ENCODE data around the gene FBXL7.

Gene FBXL7

GRCh38 chr5:15889001-15889400, 389.0 kb downstream of the FBXL7 start:
- DNase-seq (ENCODE audit: low read depth) = no peak

- DNase-seq (ENCODE audit: low read depth) = no peak
Measured at GRCh38 chr5:15893866-15894265, 393.9 kb downstream of the FBXL7 start.

- DNase-seq (ENCODE audit: low read depth) = no peak
Measured at GRCh38 chr5:15897656-15898055, 397.7 kb downstream of the FBXL7 start.

GRCh38 chr5:15898641-15899040, 398.7 kb downstream of the FBXL7 start:
- DNase-seq (ENCODE audit: low read depth) = no peak

GRCh38 chr5:15899481-15899880, 399.5 kb downstream of the FBXL7 start:
- no peak for DNase-seq (ENCODE audit: low read depth)

- DNase-seq (ENCODE audit: low read depth) = no peak
Measured at GRCh38 chr5:15901151-15901550, 401.2 kb downstream of the FBXL7 start.

- DNase-seq (ENCODE audit: low read depth) = no peak
Measured at GRCh38 chr5:15902066-15902465, 402.1 kb downstream of the FBXL7 start.

- no peak for DNase-seq (ENCODE audit: low read depth)
Measured at GRCh38 chr5:15904899-15905830, 405.2 kb downstream of the FBXL7 start.

- DNase-seq (ENCODE audit: low read depth) = no peak
Measured at GRCh38 chr5:15914638-15915037, 414.7 kb downstream of the FBXL7 start.

GRCh38 chr5:15926586-15926985, 426.6 kb downstream of the FBXL7 start:
- no peak for DNase-seq (ENCODE audit: low read depth)

GRCh38 chr5:15927710-15928380, 427.9 kb downstream of the FBXL7 start:
- DNase-seq (ENCODE audit: low read depth) = no peak

- DNase-seq (ENCODE audit: low read depth) = no peak
Measured at GRCh38 chr5:15929611-15930263, 429.8 kb downstream of the FBXL7 start.

GRCh38 chr5:15932066-15932465, 432.1 kb downstream of the FBXL7 start:
- DNase-seq (ENCODE audit: low read depth) = no peak

GRCh38 chr5:15933259-15934207, 433.6 kb downstream of the FBXL7 start:
- DNase-seq (ENCODE audit: low read depth) = no peak

GRCh38 chr5:15936505-15937245, 436.7 kb downstream of the FBXL7 start:
- DNase-seq (ENCODE audit: low read depth) = no peak

GRCh38 chr5:15937708-15938107, 437.7 kb downstream of the FBXL7 start:
- no peak for DNase-seq (ENCODE audit: low read depth)

- DNase-seq (ENCODE audit: low read depth) = no peak
Measured at GRCh38 chr5:15938186-15938585, 438.2 kb downstream of the FBXL7 start.

GRCh38 chr5:15938961-15939360, 439.0 kb downstream of the FBXL7 start:
- no peak for DNase-seq (ENCODE audit: low read depth)

GRCh38 chr5:15940905-15941304, 440.9 kb downstream of the FBXL7 start:
- DNase-seq (ENCODE audit: low read depth) = no peak

GRCh38 chr5:15943487-15943886, 443.5 kb downstream of the FBXL7 start:
- no peak for DNase-seq (ENCODE audit: low read depth)

GRCh38 chr5:15946026-15946425, 446.0 kb downstream of the FBXL7 start:
- DNase-seq (ENCODE audit: low read depth) = no peak
